DOHH2 (cell line): ENCODE data around the gene COASY.
A peak's percentile ranks its signal among the peaks of the same experiment; 100 is the strongest.
"Not testable (repeated sequence)": the region's sequence is repeated elsewhere in the genome, so short reads cannot be mapped to it uniquely, and the experiment has no call there.

Experiments used
- H3F3A ChIP-seq: fragments of 200-600 bp; sonication (generic), shearing (Covaris generic); 2 replicates; pipeline ENCODE4 v1.6.0; 2016; ENCODE audit warnings: antibody characterized with exemption, mild to moderate bottlenecking; ENCODE audit not compliant: control insufficient read depth, insufficient read depth
- H3K27ac ChIP-seq: fragments of 200-600 bp; sonication (generic); 2 replicates; pipeline ENCODE4 v1.5.1; 2014; ENCODE audit warnings: low read depth, mild to moderate bottlenecking, low read length, moderate library complexity
- H3K27me3 ChIP-seq: fragments of 200-600 bp; sonication (generic); 2 replicates; pipeline ENCODE4 v1.6.1; 2014; ENCODE audit warnings: mild to moderate bottlenecking, low read length, mixed read lengths; ENCODE audit not compliant: control insufficient read depth
- H3K36me3 ChIP-seq: fragments of 200-600 bp; sonication (generic); 2 replicates; pipeline ENCODE4 v1.6.1; 2014; ENCODE audit warnings: mild to moderate bottlenecking, low read length, moderate library complexity, mixed read lengths; ENCODE audit not compliant: control insufficient read depth
- H3K4me1 ChIP-seq: fragments of 200-600 bp; sonication (generic); 2 replicates; pipeline ENCODE4 v1.6.1; 2014; ENCODE audit warnings: mild to moderate bottlenecking, low read length, mixed read lengths; ENCODE audit not compliant: control insufficient read depth
- H3K4me2 ChIP-seq: fragments of 200-600 bp; sonication (generic); 2 replicates; pipeline ENCODE4 v1.6.0; 2014; ENCODE audit warnings: mild to moderate bottlenecking, low read length, moderate library complexity
- H3K4me3 ChIP-seq: fragments of 200-600 bp; sonication (generic); 2 replicates; pipeline ENCODE4 v1.5.1; 2014; ENCODE audit warnings: mild to moderate bottlenecking, low read length, mixed read lengths
- H3K79me2 ChIP-seq: fragments of 200-600 bp; sonication (generic); 2 replicates; pipeline ENCODE4 v1.6.1; 2014; ENCODE audit warnings: mild to moderate bottlenecking, low read length, mixed read lengths; ENCODE audit not compliant: control insufficient read depth
- H3K9me2 ChIP-seq: fragments of 200-600 bp; sonication (generic); replicated peaks from 2 replicates; pipeline ENCODE4 v1.6.1; 2014; ENCODE audit warnings: mild to moderate bottlenecking, low read length, mixed read lengths; ENCODE audit not compliant: control insufficient read depth
- H3K9me3 ChIP-seq: fragments of 200-600 bp; sonication (generic); 2 replicates; pipeline ENCODE4 v1.6.1; 2014; ENCODE audit warnings: antibody characterized with exemption, low read length, mixed read lengths; ENCODE audit not compliant: control insufficient read depth, insufficient read depth
- H4K20me1 ChIP-seq: fragments of 200-600 bp; sonication (generic); 2 replicates; pipeline ENCODE4 v1.6.0; 2014; ENCODE audit warnings: low read depth, mild to moderate bottlenecking, antibody characterized with exemption, low read length, moderate library complexity; ENCODE audit not compliant: control insufficient read depth, insufficient read depth
- EZH2phosphoT487 ChIP-seq: fragments of 200-600 bp; sonication (generic); IDR thresholded peaks from 2 replicates; pipeline ENCODE4 v1.6.1; 2017; ENCODE audit warnings: borderline replicate concordance, mild to moderate bottlenecking, antibody characterized with exemption, low read length, moderate library complexity, mixed read lengths
- TF ChIP-seq, protein P1 (sequence below): fragments of 200-600 bp; sonication (generic); IDR thresholded peaks from one replicate; pipeline ENCODE4 v1.5.1; 2014; ENCODE audit warnings: antibody characterized with exemption, mild to moderate bottlenecking, low read depth, low read length; ENCODE audit not compliant: poor library complexity, severe bottlenecking

The COASY gene

GRCh38 chr17:42609182-42609813, 47.4 kb downstream of the COASY start, which contains the start of the genes RETREG3 and TUBG1:
Gene RETREG3 (minus strand): TSS chr17:42609374. CDS start chr17:42609324, 50 bp downstream.
Gene TUBG1 (plus strand): TSS chr17:42609683. CDS start chr17:42609738, 55 bp downstream.
- Histone ChIP-seq H3K9me2 (no peaks in the 10 kb centered on the region), H4K20me1 (no peaks in the 10 kb centered on the region)
- no peak for TF ChIP-seq EZH2phosphoT487
- TF ChIP-seq, protein P1, sequence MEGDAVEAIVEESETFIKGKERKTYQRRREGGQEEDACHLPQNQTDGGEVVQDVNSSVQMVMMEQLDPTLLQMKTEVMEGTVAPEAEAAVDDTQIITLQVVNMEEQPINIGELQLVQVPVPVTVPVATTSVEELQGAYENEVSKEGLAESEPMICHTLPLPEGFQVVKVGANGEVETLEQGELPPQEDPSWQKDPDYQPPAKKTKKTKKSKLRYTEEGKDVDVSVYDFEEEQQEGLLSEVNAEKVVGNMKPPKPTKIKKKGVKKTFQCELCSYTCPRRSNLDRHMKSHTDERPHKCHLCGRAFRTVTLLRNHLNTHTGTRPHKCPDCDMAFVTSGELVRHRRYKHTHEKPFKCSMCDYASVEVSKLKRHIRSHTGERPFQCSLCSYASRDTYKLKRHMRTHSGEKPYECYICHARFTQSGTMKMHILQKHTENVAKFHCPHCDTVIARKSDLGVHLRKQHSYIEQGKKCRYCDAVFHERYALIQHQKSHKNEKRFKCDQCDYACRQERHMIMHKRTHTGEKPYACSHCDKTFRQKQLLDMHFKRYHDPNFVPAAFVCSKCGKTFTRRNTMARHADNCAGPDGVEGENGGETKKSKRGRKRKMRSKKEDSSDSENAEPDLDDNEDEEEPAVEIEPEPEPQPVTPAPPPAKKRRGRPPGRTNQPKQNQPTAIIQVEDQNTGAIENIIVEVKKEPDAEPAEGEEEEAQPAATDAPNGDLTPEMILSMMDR, result no peak

GRCh38 chr17:42609814-42610801, 48.2 kb downstream of the COASY start:
- H3K9me2 ChIP-seq, H3F3A ChIP-seq, H3K9me3 ChIP-seq, H3K27me3 ChIP-seq, H4K20me1 ChIP-seq: not testable (repeated sequence)
- Histone ChIP-seq H3K27ac (peak overlapping the region; percentile 27), H3K4me2 (peak overlapping the region; percentile 72), H3K4me1 (peaks cover 30% of the 10 kb centered on the region), H3K4me3 (peak overlapping the region; percentile 91), H3K79me2 (peaks cover 51% of the 10 kb centered on the region), H3K36me3 (peaks cover 46% of the 10 kb centered on the region)

More at GRCh38 chr17:42609182-42609813, 47.4 kb downstream of the COASY start, which contains the start of the genes RETREG3 and TUBG1:
- Histone ChIP-seq H3K27me3 (no peaks in the 10 kb centered on the region), H3K36me3 (peaks cover 41% of the 10 kb centered on the region), H3K4me1 (peaks cover 36% of the 10 kb centered on the region), H3K27ac (peak within 1 kb of the TSS; percentile 54), H3K4me3 (peak within 1 kb of the TSS; percentile 91), H3K9me3 (no peaks in the 10 kb centered on the region), H3K79me2 (peaks cover 60% of the 10 kb centered on the region), H3F3A (peaks cover 2% of the 10 kb centered on the region; the same call in 1 of the 2 replicates), H3K4me2 (peak within 1 kb of the TSS; percentile 81)

DNA sequence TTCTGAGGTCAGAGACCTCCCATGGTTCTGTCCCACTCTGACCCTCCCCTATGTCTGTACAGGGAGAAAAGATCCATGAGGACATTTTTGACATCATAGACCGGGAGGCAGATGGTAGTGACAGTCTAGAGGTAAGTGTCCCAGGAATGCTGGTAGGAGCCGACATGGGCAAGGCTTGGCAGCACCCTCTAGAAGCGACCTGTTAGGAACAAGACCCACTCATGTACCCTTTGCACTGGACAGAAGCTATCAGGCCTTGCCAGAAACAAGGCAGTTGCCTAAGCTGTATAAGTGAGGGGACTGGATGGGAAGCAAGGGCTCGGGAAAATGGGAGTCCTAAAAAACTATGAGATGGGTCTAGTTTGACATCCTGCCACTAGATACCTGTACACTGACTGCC, 50.1 kb downstream of the COASY start:
- Histone ChIP-seq H3K79me2 (peaks cover 32% of the 10 kb centered on the region), H3K36me3 (peaks cover 48% of the 10 kb centered on the region), H3K4me1 (peaks cover 15% of the 10 kb centered on the region), H3K27ac (no peak overlapping the region), H3K4me3 (no peak overlapping the region), H3K9me2 (no peaks in the 10 kb centered on the region), H4K20me1 (no peaks in the 10 kb centered on the region), H3K27me3 (no peaks in the 10 kb centered on the region), H3F3A (no peaks in the 10 kb centered on the region; the same call in 1 of the 2 replicates), H3K9me3 (no peaks in the 10 kb centered on the region), H3K4me2 (no peak overlapping the region)
- no peak for TF ChIP-seq EZH2phosphoT487
- TF ChIP-seq, protein P1, result no peak
